ENCODE measurements around the gene TPP2.

- TF ChIP-seq CTCF (IDR thresholded peaks at IDR 0.05), result no peak
- no peak for TF ChIP-seq POLR2A (IDR thresholded peaks at IDR 0.05)
Measured at GRCh38 chr13:102670130-102670529, 73.3 kb downstream of the TPP2 start.

Data from testis (tissue), 2 donors.